Measurements from ENCODE around the gene SHMT2. TPM values are rescaled to one million over a fixed set of nuclear protein-coding genes. Genes with fewer than 3 reads are reported as not detected.
"Not testable (repeated sequence)": the region's sequence is repeated elsewhere in the genome, so short reads cannot be mapped to it uniquely, and the experiment has no call there.

SHMT2 gene
- total RNA-seq, 1 experiment from 2014 or later, result 343 TPM

DNA sequence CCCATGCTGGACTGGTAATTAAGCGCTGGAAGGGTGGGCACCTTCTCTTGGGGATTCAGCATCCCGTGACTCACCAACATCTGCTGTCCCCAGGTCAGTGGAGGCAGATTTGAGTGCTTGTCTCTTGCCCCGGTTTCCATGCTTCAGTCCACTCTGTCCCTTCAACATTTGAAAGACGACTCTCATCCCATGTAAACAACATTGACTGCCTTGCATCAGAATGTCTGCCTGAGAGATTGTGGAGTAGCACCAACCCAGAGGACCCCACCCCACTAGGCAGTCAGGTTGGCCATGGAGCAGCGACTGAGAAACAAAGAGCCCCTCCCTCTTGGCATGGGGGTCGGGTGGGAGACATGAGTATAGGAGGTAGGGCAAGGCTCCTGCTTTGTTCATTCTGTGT, 26.4 kb downstream of the SHMT2 start:
- Histone ChIP-seq H3K4me3 (no peak overlapping the region), H3K27me3 (no peaks in the 10 kb centered on the region), H3K9me3 (no peaks in the 10 kb centered on the region), H3K36me3 (peaks cover 21% of the 10 kb centered on the region)
- no peak for DNase-seq

DNA sequence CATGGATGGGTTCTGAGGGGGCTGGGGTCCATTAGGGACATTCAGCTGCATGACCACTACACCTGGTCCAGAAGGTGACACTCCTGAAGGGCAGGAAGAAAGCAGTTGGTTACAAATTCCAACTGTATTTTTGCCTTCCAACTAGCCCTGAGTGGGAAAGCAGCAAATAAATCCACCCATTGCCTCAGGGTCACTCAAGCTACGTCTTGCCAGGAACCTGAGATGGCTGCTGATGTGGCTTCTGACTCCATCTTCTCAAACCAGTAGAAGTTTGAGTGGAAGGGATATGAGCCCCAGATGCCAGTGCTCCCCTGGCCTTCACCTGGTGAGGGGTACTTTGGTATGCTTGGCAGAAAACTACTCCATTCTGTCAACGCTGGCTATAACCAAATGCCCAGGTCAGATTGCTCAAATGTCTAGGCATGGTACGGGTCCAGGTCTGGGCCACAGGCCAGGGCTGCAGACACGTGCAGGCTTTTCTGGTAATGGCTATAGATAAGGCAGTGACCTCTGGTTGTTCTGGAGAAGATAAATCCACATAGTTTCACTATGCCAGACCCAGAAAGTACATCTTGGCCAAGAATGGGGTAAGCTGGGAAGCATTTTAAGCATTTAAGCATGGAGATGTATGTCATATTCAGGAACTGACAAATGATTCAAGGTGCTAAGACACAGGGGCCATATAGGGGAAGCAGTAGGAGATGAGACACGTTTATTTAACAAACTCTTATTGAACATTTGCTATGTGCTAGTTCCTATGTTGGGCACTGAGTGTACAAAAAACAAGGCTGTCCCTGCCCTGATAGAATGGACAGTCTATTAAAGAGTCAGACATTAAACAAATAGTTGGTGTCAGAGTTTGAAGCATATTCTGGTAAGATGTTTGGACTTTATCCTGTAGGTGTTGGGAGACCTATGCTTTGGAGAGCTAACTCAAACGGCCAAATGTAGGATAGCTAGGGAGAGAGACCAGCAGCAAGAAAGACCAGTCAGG, 29.8 kb downstream of the SHMT2 start:
- DNase-seq, result no peak
- Histone ChIP-seq H3K36me3 (peaks cover 33% of the 10 kb centered on the region), H3K9me3 (no peaks in the 10 kb centered on the region), H3K4me3 (no peak overlapping the region), H3K27me3 (no peaks in the 10 kb centered on the region)

DNA sequence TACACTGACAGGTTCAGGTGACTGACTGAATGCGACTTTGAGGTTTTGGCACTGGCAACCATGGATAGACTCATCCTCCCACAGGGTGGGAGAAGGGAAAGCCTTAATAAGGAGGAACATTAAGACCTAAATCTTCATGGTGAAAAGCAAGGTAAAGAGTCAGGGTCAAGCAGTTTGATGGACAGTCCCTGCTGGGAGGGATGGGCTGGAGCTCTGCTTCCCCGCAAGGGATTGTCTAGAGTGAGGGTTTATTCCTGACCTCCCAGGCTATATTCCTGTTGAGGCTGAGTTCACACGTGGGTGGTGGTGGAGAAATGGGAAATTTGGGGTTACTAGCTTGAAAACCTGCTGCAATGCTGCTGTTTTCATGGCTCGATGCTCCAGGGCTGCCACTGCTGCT, 30.9 kb downstream of the SHMT2 start:
- DNase-seq, result no peak
- H3K36me3 ChIP-seq, result peaks cover 33% of the 10 kb centered on the region
- no peaks in the 10 kb centered on the region for H3K27me3 ChIP-seq
- no peak overlapping the region for H3K4me3 ChIP-seq
- no peaks in the 10 kb centered on the region for H3K9me3 ChIP-seq

DNA sequence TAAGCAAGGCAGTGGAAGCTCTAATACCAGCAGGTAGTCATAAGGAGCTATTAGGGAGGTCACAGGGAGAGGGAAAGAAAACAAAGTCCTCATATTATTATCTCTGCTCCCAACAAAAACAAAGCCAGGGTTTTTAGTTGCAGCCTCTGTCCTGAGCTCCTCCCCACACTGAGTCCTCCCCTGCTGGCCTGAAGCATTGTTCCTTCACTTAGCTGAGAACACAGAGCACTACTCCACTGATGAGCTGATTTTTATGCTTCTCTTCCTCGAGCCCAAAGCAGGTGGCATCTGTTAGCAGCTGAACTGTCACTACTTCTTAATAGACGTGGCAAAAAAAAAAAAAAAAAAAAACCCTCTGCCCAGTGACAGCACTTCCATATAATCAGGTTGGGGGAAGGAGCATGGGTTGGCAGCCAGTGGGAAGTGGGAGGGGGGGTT, 31.9 kb downstream of the SHMT2 start:
- H3K4me3 ChIP-seq, result no peak overlapping the region
- no peaks in the 10 kb centered on the region for H3K9me3 ChIP-seq
- no peak for DNase-seq
- H3K27me3 ChIP-seq, result no peaks in the 10 kb centered on the region
- peaks cover 30% of the 10 kb centered on the region for H3K36me3 ChIP-seq

DNA sequence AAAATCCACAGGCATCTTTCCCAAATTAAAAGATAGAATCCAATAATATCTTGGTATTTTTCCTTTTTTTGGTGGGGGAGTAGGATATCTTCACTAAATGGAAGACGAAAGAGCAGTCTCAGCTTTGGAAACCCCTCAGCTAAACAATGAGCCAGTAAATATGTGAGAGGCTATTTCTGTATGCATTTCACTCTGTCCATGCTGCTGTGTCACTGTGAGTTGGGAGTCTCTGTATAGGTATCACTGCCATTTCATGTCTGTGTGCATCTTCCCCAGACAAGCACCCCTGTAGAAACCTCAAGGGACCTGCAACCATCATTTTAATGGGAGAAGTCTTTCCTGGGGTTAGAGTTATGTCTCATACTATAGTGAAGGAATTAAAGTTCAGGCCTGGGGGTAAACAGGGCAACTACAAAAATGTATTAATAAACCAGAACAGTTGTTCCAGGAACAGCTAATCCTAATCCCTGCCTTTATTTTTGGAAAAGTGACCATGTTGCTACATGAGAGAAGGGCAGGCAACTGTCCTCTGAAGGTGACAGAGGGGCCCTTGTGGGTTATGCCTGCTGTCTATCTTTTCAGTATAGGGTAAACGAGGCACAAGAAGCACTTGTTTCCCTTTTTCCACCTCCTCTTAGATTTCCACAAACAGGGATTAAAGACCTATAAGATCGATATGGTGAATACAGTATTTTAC, 32.8 kb downstream of the SHMT2 start:
- H3K9me3 ChIP-seq, result no peaks in the 10 kb centered on the region
- H3K4me3 ChIP-seq, result no peak overlapping the region
- H3K36me3 ChIP-seq, result peaks cover 35% of the 10 kb centered on the region
- no peaks in the 10 kb centered on the region for H3K27me3 ChIP-seq
- no peak for DNase-seq

DNA sequence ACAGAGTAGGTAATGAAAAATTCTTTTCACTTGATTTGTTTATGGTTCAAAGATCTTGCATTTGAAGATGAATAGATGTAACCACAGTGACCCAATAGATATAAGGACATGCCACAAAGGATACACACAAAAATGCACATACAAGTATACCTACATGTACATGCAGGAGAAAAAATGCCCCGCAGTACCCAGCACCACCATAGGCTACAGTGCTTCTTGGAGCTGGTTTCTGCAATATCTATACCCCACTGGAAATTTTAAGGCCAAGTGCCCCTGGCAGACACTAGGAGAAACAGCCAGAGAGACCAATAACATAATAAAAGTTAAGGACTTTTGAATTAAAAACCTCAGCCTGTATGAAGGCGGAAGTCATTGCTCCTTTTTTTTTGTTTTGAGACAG, 33.6 kb downstream of the SHMT2 start:
- no peak overlapping the region for H3K4me3 ChIP-seq
- no peak for DNase-seq
- H3K27me3 ChIP-seq, result no peaks in the 10 kb centered on the region
- H3K36me3 ChIP-seq, result peaks cover 38% of the 10 kb centered on the region
- H3K9me3 ChIP-seq, result no peaks in the 10 kb centered on the region

DNA sequence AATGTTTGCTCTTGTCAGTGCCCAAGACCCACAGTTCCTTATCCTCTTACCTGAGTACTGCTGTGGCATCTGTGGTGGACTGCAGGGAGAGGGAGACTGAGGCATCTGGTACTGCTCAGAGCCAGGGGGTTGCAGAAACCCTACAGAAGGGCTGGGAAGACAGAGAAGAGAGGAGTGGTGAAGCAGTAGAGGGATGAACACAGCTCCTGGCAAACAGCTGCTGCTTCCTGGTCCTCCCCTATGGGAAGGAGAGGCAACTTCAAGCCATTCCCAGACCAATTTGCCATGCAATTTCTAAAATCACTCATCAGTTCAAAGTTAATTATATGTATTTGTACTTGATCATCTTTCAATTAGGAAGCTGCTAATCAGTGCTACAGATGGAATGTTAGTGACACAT, 37.2 kb downstream of the SHMT2 start:
- Histone ChIP-seq H3K36me3 (peaks cover 34% of the 10 kb centered on the region), H3K27me3 (no peaks in the 10 kb centered on the region), H3K4me3 (no peak overlapping the region), H3K9me3 (no peaks in the 10 kb centered on the region)
- no peak for DNase-seq

DNA sequence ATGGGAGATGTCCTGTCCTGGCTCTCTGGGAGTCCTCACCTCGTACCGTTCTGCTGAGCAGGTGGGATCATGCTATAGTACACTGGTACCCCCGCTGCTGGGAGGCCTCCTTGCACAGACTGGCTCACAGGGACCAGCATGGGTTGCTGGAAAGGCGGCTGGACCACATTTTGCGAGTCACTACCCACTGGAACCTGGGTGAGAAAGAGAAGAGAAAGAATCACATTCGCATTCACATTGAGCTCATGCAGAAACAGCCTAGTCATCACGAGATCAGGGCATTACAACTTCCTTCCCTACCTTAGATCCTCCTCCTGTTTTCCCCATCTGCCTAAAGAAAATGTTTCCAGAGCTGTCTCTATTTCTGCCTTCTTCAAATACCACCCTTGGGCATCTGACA, 38.8 kb downstream of the SHMT2 start:
- no peak overlapping the region for H3K4me3 ChIP-seq
- no peaks in the 10 kb centered on the region for H3K9me3 ChIP-seq
- H3K36me3 ChIP-seq, result peaks cover 32% of the 10 kb centered on the region
- no peaks in the 10 kb centered on the region for H3K27me3 ChIP-seq
- DNase-seq, result no peak

DNA sequence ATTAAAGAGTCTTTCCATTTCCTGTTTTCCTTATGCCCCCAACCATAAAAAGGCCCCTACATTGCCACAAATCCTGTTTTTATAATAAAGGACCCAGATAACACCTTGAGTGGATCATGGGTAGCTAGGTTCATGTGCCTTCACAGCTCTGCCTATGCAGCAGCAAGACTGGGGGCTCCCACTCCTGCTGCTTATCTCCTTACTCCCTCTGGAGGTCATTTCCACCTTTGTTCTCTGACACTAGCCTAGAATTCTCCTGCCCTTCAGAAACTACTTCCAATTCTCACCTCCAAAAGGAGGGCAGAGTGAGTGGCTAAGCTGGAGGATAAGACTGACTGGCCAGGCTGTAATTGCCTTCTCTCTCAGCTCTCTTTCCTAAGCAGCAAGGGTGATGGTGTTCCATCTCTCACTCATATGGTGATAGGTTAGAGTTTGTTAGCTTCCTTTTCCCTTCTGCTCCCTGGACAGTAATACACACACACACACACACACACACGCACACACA, 41.5 kb downstream of the SHMT2 start:
- no peak for DNase-seq
- H3K36me3 ChIP-seq, result peaks cover 29% of the 10 kb centered on the region
- H3K27me3 ChIP-seq, result no peaks in the 10 kb centered on the region
- H3K4me3 ChIP-seq, result no peak overlapping the region
- H3K9me3 ChIP-seq, result no peaks in the 10 kb centered on the region

DNA sequence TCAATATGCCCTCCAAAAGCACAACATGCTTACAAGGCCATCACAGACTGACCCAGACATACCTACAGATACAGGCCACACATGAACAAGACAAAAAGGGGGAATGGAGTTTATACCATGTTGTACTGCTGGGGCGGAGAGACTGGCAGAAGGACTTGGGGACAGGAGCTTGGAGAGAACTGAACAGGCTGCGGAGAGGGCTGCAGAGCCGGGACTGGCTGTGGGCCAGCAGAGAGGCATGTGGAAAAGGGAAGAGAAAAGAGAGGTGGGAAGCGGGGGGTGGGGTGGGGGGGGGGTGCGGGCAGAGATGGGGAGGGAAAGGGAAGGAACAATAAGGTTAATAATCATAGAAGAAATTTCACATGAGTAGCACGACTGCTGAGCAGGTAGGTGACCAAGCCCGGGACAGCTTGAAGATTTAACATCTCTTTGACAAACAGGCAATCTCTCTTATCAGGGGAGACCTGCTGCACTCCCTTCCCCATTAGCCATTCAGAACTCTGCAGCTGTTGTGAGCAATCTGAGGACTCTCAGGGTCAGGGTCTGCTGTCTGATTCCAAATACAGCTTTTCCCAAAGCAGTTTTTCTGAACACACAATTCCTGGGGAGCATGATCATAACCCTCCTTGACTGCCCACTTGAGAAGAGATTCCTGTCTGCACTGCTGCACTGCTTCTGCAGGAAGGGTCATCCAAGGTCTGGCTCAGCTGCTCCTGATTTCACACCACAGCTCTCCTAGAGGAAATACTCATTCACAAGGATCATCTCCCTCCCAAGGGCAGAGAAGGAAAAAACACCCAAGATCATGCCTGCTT, 43.0 kb downstream of the SHMT2 start:
- Histone ChIP-seq H3K4me3 (no peak overlapping the region), H3K9me3 (no peaks in the 10 kb centered on the region), H3K27me3 (no peaks in the 10 kb centered on the region), H3K36me3 (peaks cover 25% of the 10 kb centered on the region)
- no peak for DNase-seq

DNA sequence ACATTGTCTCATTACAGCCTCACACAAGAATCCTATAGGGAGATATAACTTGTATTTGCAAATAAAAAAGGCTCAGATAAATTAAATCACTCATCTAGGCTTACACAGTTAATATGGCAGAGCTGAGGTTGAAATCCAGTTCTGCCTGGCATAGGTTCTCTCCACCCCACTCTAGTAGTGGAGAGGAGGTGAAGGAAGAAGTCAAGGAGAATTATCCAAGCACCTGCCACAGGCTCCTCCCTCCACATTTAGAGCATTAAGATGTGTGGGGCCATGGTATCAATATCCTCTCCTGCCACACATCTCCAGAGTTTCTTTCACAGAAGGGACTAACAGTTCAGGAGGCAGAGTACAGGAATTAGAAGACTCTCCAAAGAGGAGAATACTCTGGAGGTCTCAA, 44.0 kb downstream of the SHMT2 start:
- Histone ChIP-seq H3K27me3 (no peaks in the 10 kb centered on the region), H3K4me3 (no peak overlapping the region), H3K36me3 (peaks cover 25% of the 10 kb centered on the region), H3K9me3 (no peaks in the 10 kb centered on the region)
- no peak for DNase-seq

DNA sequence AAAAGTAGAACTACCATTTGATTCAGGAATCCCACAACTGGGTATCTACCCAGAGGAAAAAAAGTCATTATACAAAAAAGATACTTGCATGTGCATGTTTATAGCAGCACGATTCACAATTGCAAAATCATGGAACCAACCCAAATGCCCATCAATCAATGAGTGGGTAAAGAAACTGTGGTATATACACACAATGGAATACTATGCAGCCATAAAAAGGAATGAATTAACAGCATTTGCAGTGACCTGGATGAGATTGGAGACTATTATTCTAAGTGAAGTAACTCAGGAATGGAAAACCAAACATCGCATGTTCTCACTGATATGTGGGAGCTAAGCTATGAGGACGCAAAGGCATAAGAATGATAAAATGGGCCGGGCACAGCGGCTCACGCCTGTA, 46.7 kb downstream of the SHMT2 start:
- peaks cover 22% of the 10 kb centered on the region for H3K36me3 ChIP-seq
- H3K9me3 ChIP-seq, DNase-seq, H3K4me3 ChIP-seq, H3K27me3 ChIP-seq: not testable (repeated sequence)

DNA sequence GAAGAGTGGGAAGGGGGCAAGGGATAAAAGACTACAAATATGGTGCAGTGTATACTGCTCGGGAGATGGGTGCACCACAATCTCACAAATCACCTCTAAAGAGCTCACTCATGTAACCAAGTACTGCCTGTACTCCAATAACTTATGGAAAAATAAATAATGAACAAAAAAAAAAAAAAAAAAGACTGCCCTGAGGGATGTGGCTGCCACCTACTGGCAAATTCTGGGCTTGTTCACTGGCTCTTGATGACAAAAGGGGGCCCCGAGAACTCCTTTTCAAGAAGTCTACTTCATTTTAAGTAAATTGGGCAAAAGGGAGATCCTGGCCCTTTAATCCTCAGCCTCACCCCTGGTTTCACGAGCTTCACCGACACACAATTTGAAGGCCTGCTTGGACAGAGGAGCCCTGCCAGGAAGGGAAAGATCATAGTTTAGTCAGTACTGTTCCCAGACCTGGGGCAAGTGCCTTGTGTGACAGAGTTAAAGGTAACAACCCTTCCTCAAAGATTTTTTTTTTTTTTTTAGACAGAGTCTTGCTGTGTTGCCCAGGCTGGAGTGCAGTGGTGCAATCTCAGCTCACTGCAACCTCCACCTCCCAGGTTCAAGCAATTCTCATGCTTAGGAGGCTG, 47.5 kb downstream of the SHMT2 start:
- Histone ChIP-seq H3K27me3 (no peaks in the 10 kb centered on the region), H3K4me3 (no peak overlapping the region), H3K9me3 (no peaks in the 10 kb centered on the region), H3K36me3 (peaks cover 27% of the 10 kb centered on the region)
- peak; percentile 40 for DNase-seq

DNA sequence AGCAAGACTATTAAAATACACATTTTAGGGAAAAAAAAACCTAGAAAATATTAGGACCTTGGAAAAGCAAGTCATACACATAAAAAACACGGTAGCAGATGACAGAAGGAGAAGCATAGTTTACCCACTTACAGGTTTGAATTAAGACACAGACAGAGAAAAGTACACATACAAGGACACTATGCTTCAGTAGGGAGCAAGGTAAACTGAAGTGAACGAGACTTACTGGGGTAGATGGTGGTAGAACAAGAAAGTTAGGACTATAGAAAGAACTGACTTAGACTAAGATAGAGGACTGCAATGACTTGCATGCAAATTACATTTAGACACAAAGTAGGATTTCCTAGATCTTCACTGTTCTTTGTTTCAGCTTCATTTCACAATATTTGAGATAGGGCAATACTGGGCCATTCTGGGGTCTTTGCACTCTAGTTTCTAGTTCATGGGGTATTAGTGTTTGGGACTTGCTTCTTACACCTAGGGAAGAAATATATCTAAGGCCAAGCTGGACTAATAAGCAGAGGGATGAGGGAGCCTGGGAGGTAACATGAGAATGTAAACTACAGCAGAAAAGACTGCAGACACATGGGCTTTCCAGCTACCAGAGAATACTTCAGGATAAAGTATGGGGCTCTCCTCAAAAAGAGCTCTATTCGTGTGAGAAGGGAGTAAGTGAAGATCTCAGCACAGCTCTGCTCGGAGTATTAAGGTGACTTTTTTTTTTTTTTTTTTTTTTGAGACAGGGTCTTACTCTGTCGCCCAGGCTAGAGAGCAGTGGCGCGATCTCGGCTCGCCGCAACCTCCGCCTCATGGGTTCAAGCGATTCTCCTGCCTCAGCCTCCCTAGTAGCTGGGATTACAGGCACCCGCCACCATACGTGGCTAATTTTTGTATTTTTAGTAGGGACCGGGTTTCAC, 49.2 kb downstream of the SHMT2 start:
- Histone ChIP-seq H3K36me3 (peaks cover 22% of the 10 kb centered on the region), H3K4me3 (no peak overlapping the region), H3K9me3 (no peaks in the 10 kb centered on the region), H3K27me3 (no peaks in the 10 kb centered on the region)
- DNase-seq, result no peak

DNA sequence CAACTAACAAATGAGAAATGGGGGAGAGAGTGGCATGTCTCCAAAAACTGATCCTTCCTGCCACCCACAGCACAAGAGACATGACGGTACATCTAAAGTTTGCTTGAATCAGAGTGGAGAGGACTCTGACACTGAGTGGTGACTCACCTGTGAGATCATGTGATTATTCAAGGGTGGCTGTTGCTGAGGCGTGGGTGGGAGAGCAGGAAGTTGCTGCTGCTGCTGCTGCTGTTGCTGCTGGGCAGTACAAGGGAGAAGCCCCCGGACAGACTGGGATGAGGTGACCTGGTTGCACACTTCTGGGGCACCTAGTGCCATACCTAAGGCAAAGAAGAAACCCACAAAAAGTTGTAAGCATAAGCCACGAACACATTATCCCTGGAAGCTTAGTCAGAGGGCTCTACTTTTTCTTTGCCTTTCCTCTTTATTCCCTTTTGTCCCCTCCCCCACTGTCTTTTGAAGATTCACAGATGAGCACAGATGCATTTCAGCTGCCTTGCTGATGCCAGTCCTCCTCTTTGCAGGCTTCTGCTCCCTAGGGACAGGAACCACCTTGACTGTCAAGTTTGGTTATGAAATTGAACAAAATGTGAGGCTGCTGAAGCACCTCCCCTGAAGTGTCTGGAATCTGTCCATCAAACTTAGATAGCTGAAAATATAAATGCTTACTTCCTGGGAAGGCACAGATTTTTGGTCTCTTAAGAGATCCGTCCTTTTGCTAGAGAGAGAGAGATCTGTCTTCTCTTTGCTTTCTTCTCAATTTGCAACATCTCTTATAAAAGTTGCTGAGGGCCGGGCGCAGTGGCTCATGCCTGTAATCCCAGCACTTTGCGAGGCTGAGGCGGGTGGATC, 50.9 kb downstream of the SHMT2 start:
- DNase-seq, result peak; percentile 91
- H3K27me3 ChIP-seq, result no peaks in the 10 kb centered on the region
- no peak overlapping the region for H3K4me3 ChIP-seq
- H3K9me3 ChIP-seq, result no peaks in the 10 kb centered on the region
- peaks cover 24% of the 10 kb centered on the region for H3K36me3 ChIP-seq
